GM19025 (cell line): Measurements from ENCODE around the gene FBLL1.
"Not testable (repeated sequence)": the region's sequence is repeated elsewhere in the genome, so short reads cannot be mapped to it uniquely, and the experiment has no call there.

Source experiments
- ATAC-seq: cut with Tn5 transposase; IDR thresholded peaks from one replicate; pipeline ENCODE4 v1.9.1; 2021; ENCODE audit warnings: mild to moderate bottlenecking, low read depth, moderate library complexity; ENCODE audit not compliant: unreplicated experiment

FBLL1 gene

GRCh38 chr5:168528521-168529373 lies at the start of gene FBLL1:
Gene FBLL1 (plus strand): TSS chr5:168529305. CDS start chr5:168529505, 200 bp downstream.
- no peak for ATAC-seq

- no peak for ATAC-seq
These were observed 48.5 kb upstream of the FBLL1 start for GRCh38 chr5:168480601-168481000.

- ATAC-seq = peak; percentile 93
These were observed 47.7 kb upstream of the FBLL1 start for GRCh38 chr5:168481330-168481788.

GRCh38 chr5:168482361-168482760 lies 46.7 kb upstream of the FBLL1 start:
- ATAC-seq = no peak

- peak; percentile 71 for ATAC-seq
These were observed 42.8 kb upstream of the FBLL1 start, which contains the start of gene RARS1 for GRCh38 chr5:168486136-168486879. Gene RARS1 (plus strand): TSS chr5:168486471. CDS start chr5:168486499, 28 bp downstream.

- no peak for ATAC-seq
These were observed 40.0 kb upstream of the FBLL1 start for GRCh38 chr5:168489059-168489458.

- no peak for ATAC-seq
These were observed 35.0 kb upstream of the FBLL1 start for GRCh38 chr5:168494057-168494555.

GRCh38 chr5:168502563-168503237 lies 26.4 kb upstream of the FBLL1 start:
- ATAC-seq = no peak

- ATAC-seq = no peak
These were observed 15.2 kb upstream of the FBLL1 start for GRCh38 chr5:168513861-168514428.

- no peak for ATAC-seq
These were observed 3.2 kb upstream of the FBLL1 start for GRCh38 chr5:168525856-168526255.

GRCh38 chr5:168527756-168528295 lies 1.3 kb upstream of the FBLL1 start:
- ATAC-seq = no peak

GRCh38 chr5:168529374-168530234 lies 499 bp downstream of the FBLL1 start:
- no peak for ATAC-seq

GRCh38 chr5:168530621-168531150 lies 1.6 kb downstream of the FBLL1 start:
- ATAC-seq = no peak

- no peak for ATAC-seq
These were observed 2.1 kb downstream of the FBLL1 start for GRCh38 chr5:168531191-168531590.

- no peak for ATAC-seq
These were observed 3.1 kb downstream of the FBLL1 start for GRCh38 chr5:168531987-168532864.

GRCh38 chr5:168534351-168534750 lies 5.2 kb downstream of the FBLL1 start:
- not testable (repeated sequence) for ATAC-seq

GRCh38 chr5:168537176-168537575 lies 8.1 kb downstream of the FBLL1 start:
- ATAC-seq = no peak

- ATAC-seq = no peak
These were observed 20.4 kb downstream of the FBLL1 start for GRCh38 chr5:168549554-168549953.
